Ovary (tissue), 3 donors: Measurements from ENCODE around the gene MALRD1.

Experiments used
- CTCF ChIP-seq, 3 donors: fragments of 450-650 bp in 2 of 3; fragments of 200-600 bp in 1 of 3; IDR thresholded peaks; one replicate each; pipeline versions ENCODE4 v1.5.1 to v1.8.0; 2016 to 2022; ENCODE audit warnings: antibody characterized with exemption in 3 of 3, mild to moderate bottlenecking in 1 of 3
- EP300 ChIP-seq: sonication (generic); formaldehyde crosslinking; IDR thresholded peaks from one replicate; pipeline ENCODE4 v1.6.1; 2017; ENCODE audit warnings: antibody characterized with exemption
- POLR2A ChIP-seq: fragments of 450-650 bp; IDR thresholded peaks from one replicate; pipeline ENCODE4 v1.6.1; 2017; ENCODE audit warnings: antibody characterized with exemption, mild to moderate bottlenecking, moderate library complexity
- donor health status: DM: no; HTN: no; CAD: no.

- TF ChIP-seq POLR2A (no peak), CTCF (IDR thresholded peaks at IDR 0.05) (no peak), EP300 (no peak)
These were observed 652.9 kb downstream of the MALRD1 start for GRCh38 chr10:19701427-19702052.
